Hair follicular keratinocyte (primary cell): ENCODE measurements around the gene TRIM3. TPM values are rescaled to one million over a fixed set of nuclear protein-coding genes. Genes with fewer than 3 reads are reported as not detected.

Source experiments
- total RNA-seq: library from RNA; depleted of rRNA; stranded (reverse); fragments of >200 nt; gene quantifications from 2 replicates; pipeline ENCODE4 v1.2.3, GENCODE V29; 2015

Gene TRIM3
- total RNA-seq: 8.7 and 12.5 TPM in 2 replicates

GRCh38 chr11:6473451-6474412, at the start of gene TRIM3:
Gene TRIM3, minus strand, starts transcription at chr11:6473941. Its CDS starts 8,246 bp downstream, at chr11:6465695.

GRCh38 chr11:6497069-6497839, 23.5 kb upstream of the TRIM3 start, which contains the start of gene DNHD1:
Gene DNHD1, plus strand, starts transcription at chr11:6497280. Its CDS starts 936 bp downstream, at chr11:6498216.

GRCh38 chr11:6481012-6481923, 7.5 kb upstream of the TRIM3 start, which contains the start of the genes ARFIP2 and TIMM10B:
Gene ARFIP2, minus strand, starts transcription at chr11:6481331. Its CDS starts 910 bp downstream, at chr11:6480421.
Gene TIMM10B, plus strand, starts transcription at chr11:6481501. Its CDS starts 16 bp downstream, at chr11:6481517.

GRCh38 chr11:6440906-6441358, 32.8 kb downstream of the TRIM3 start, which contains the start of gene HPX:
Gene HPX, minus strand, starts transcription at chr11:6440987. Its CDS starts 24 bp downstream, at chr11:6440963.

GRCh38 chr11:6419009-6419631, 54.6 kb downstream of the TRIM3 start, which contains the start of gene APBB1:
Gene APBB1, minus strand, starts transcription at chr11:6419094. Its CDS starts 7,747 bp downstream, at chr11:6411347.

Other genes with a start within 250 kb of the TRIM3 start
- 14.5 and 20.5 TPM in 2 replicates for gene FHIP1B, start 239.3 kb downstream of the TRIM3 start, total RNA-seq
- gene CNGA4, start 234.9 kb downstream of the TRIM3 start, total RNA-seq: 0.16 TPM in 1 of 2 replicates, not detected in the other
- not detected in 2 replicates for gene CCKBR, start 214.1 kb downstream of the TRIM3 start, total RNA-seq
- gene CAVIN3, start 153.4 kb downstream of the TRIM3 start, total RNA-seq: 395 and 493 TPM in 2 replicates
- gene SMPD1, start 83.5 kb downstream of the TRIM3 start, total RNA-seq: 11.2 and 13.5 TPM in 2 replicates
- gene APBB1, start 54.8 kb downstream of the TRIM3 start, total RNA-seq: 9.8 and 10.7 TPM in 2 replicates
- 0.31 TPM in 1 of 2 replicates, not detected in the other for gene HPX, start 33.0 kb downstream of the TRIM3 start, total RNA-seq
- 45.6 and 64.7 TPM in 2 replicates for gene ARFIP2, start 7.4 kb upstream of the TRIM3 start, total RNA-seq
- gene TIMM10B, start 7.6 kb upstream of the TRIM3 start, total RNA-seq: 36.5 and 40.2 TPM in 2 replicates
- 1.0 and 2.4 TPM in 2 replicates for gene DNHD1, start 23.3 kb upstream of the TRIM3 start, total RNA-seq
- gene RRP8, start 129.7 kb upstream of the TRIM3 start, total RNA-seq: 14.4 and 16.6 TPM in 2 replicates
- 85.4 and 121 TPM in 2 replicates for gene ILK, start 129.8 kb upstream of the TRIM3 start, total RNA-seq
- 86.1 and 117 TPM in 2 replicates for gene TAF10, start 138.3 kb upstream of the TRIM3 start, total RNA-seq
- gene TPP1, start 145.5 kb upstream of the TRIM3 start, total RNA-seq: 20.5 and 21.9 TPM in 2 replicates
- 0.16 and 0.27 TPM in 2 replicates for gene DCHS1, start 181.9 kb upstream of the TRIM3 start, total RNA-seq
- 54.1 and 63.7 TPM in 2 replicates for gene MRPL17, start 209.4 kb upstream of the TRIM3 start, total RNA-seq